Activated T-helper 1 cell treated with anti-CD3 and anti-CD28 coated beads, Interleukin-12 subunit alpha, Interleukin-12 subunit beta, Interleukin-2, Interleukin-4 antibody, amounts not matched to agents 30 ng/mL and 10 ng/mL and 1 ng/mL, durations not matched to agents 14 hours and 24 hours and 36 hours (primary cell): ENCODE measurements around the gene DLL4. TPM values are rescaled to one million over a fixed set of nuclear protein-coding genes. Genes with fewer than 3 reads are reported as not detected.
"Not testable (repeated sequence)": the region's sequence is repeated elsewhere in the genome, so short reads cannot be mapped to it uniquely, and the experiment has no call there.

Experiments used
- DNase-seq: peaks from one replicate; pipeline ENCODE4 v3.0.0; 2021; ENCODE audit warnings: low spot score
- H3K27ac Mint-ChIP-seq: one replicate; pipeline ENCODE4 v1.8.0; 2021; ENCODE audit warnings: mild to moderate bottlenecking, mixed read lengths
- H3K27me3 Mint-ChIP-seq: one replicate; pipeline ENCODE4 v1.8.0; 2022; ENCODE audit warnings: mild to moderate bottlenecking, moderate library complexity, mixed read lengths; ENCODE audit not compliant: insufficient read depth
- H3K36me3 Mint-ChIP-seq: one replicate; pipeline ENCODE4 v1.8.0; 2021; ENCODE audit warnings: low read depth, mixed read lengths
- H3K4me1 Mint-ChIP-seq: one replicate; pipeline ENCODE4 v1.8.0; 2021; ENCODE audit warnings: low read depth, mixed read lengths
- H3K4me3 Mint-ChIP-seq: one replicate; pipeline ENCODE4 v1.8.0; 2021; ENCODE audit warnings: mild to moderate bottlenecking, moderate library complexity, mixed read lengths
- H3K9me3 Mint-ChIP-seq: one replicate; pipeline ENCODE4 v1.8.0; 2021; ENCODE audit warnings: mixed read lengths
- intact Hi-C: fragments of 100-400 bp; cut with micrococcal nuclease; formaldehyde crosslinking; loops from one replicate; pipeline ENCODE4 v1.15.1; 2024
- total RNA-seq: library from RNA; stranded (reverse); gene quantifications from 2 replicates; pipeline ENCODE4 v1.2.3, GENCODE V29; 2022

Gene DLL4
- total RNA-seq, 1 donor from 2014 or later = 0.36 TPM

GRCh38 chr15:40956541-40956982, 27.4 kb downstream of the DLL4 start:
- Mint-ChIP-seq H3K4me3 (peak overlapping the region; percentile 62), H3K27ac (no peak overlapping the region)
- intact Hi-C loops = no loop called here

GRCh38 chr15:40957041-40957555, 28.0 kb downstream of the DLL4 start:
- DNase-seq = no peak
- Mint-ChIP-seq H3K27ac (no peak overlapping the region), H3K4me3 (no peak overlapping the region), H3K27me3 (peaks cover 3% of the 10 kb centered on the region), H3K36me3 (peaks cover 3% of the 10 kb centered on the region), H3K9me3 (no peaks in the 10 kb centered on the region), H3K4me1 (peaks cover 48% of the 10 kb centered on the region)
- intact Hi-C loops = no loop called here

More at GRCh38 chr15:40956541-40956982, 27.4 kb downstream of the DLL4 start:
- Mint-ChIP-seq H3K4me1 (peaks cover 54% of the 10 kb centered on the region), H3K9me3 (no peaks in the 10 kb centered on the region), H3K36me3 (peaks cover 3% of the 10 kb centered on the region), H3K27me3 (peaks cover 3% of the 10 kb centered on the region)
- no peak for DNase-seq

GRCh38 chr15:40957581-40958051, 28.5 kb downstream of the DLL4 start:
- peaks cover 43% of the 10 kb centered on the region for H3K4me1 Mint-ChIP-seq
- peaks cover 3% of the 10 kb centered on the region for H3K36me3 Mint-ChIP-seq
- H3K27ac Mint-ChIP-seq = no peak overlapping the region
- H3K4me3 Mint-ChIP-seq = no peak overlapping the region
- DNase-seq = no peak
- H3K27me3 Mint-ChIP-seq = peaks cover 3% of the 10 kb centered on the region
- intact Hi-C loops = no loop called here
- H3K9me3 Mint-ChIP-seq = no peaks in the 10 kb centered on the region

GRCh38 chr15:40958146-40958545, 29.0 kb downstream of the DLL4 start:
- H3K4me3 Mint-ChIP-seq = no peak overlapping the region
- H3K9me3 Mint-ChIP-seq = no peaks in the 10 kb centered on the region
- H3K27ac Mint-ChIP-seq = no peak overlapping the region
- peaks cover 3% of the 10 kb centered on the region for H3K27me3 Mint-ChIP-seq
- peaks cover 40% of the 10 kb centered on the region for H3K4me1 Mint-ChIP-seq
- peaks cover 3% of the 10 kb centered on the region for H3K36me3 Mint-ChIP-seq
- intact Hi-C loops = no loop called here
- DNase-seq = no peak

GRCh38 chr15:40958723-40959122, 29.6 kb downstream of the DLL4 start:
- peaks cover 35% of the 10 kb centered on the region for H3K4me1 Mint-ChIP-seq
- no peak overlapping the region for H3K4me3 Mint-ChIP-seq
- no peak for DNase-seq
- no peak overlapping the region for H3K27ac Mint-ChIP-seq
- H3K27me3 Mint-ChIP-seq = peaks cover 3% of the 10 kb centered on the region
- intact Hi-C loops = no loop called here
- H3K9me3 Mint-ChIP-seq = no peaks in the 10 kb centered on the region
- peaks cover 3% of the 10 kb centered on the region for H3K36me3 Mint-ChIP-seq

- Mint-ChIP-seq H3K4me1 (peaks cover 27% of the 10 kb centered on the region), H3K27me3 (peaks cover 3% of the 10 kb centered on the region), H3K4me3 (no peak overlapping the region), H3K36me3 (peaks cover 3% of the 10 kb centered on the region), H3K9me3 (no peaks in the 10 kb centered on the region), H3K27ac (no peak overlapping the region)
- DNase-seq = no peak
- intact Hi-C loops = no loop called here
These were observed 30.4 kb downstream of the DLL4 start for GRCh38 chr15:40959331-40960141.

GRCh38 chr15:40960151-40960885, 31.2 kb downstream of the DLL4 start:
- Mint-ChIP-seq H3K9me3 (no peaks in the 10 kb centered on the region), H3K4me1 (peaks cover 19% of the 10 kb centered on the region), H3K27ac (no peak overlapping the region), H3K4me3 (no peak overlapping the region), H3K27me3 (peaks cover 3% of the 10 kb centered on the region), H3K36me3 (peaks cover 3% of the 10 kb centered on the region)
- no peak for DNase-seq
- intact Hi-C loops = no loop called here

GRCh38 chr15:40960925-40961324, 31.8 kb downstream of the DLL4 start:
- Mint-ChIP-seq H3K4me3 (no peak overlapping the region), H3K27me3 (peaks cover 3% of the 10 kb centered on the region), H3K27ac (no peak overlapping the region), H3K4me1 (peaks cover 15% of the 10 kb centered on the region), H3K9me3 (no peaks in the 10 kb centered on the region), H3K36me3 (peaks cover under 1% of the 10 kb centered on the region)
- intact Hi-C loops = no loop called here
- DNase-seq = no peak

- H3K27ac Mint-ChIP-seq, H3K9me3 Mint-ChIP-seq, DNase-seq, intact Hi-C loops, H3K27me3 Mint-ChIP-seq, H3K4me3 Mint-ChIP-seq, H3K36me3 Mint-ChIP-seq, H3K4me1 Mint-ChIP-seq: not testable (repeated sequence)
These were observed 32.6 kb downstream of the DLL4 start for GRCh38 chr15:40961740-40962139.

GRCh38 chr15:40962317-40962716, 33.2 kb downstream of the DLL4 start:
- intact Hi-C loops, H3K9me3 Mint-ChIP-seq, H3K4me3 Mint-ChIP-seq, H3K36me3 Mint-ChIP-seq, H3K27ac Mint-ChIP-seq, DNase-seq, H3K4me1 Mint-ChIP-seq, H3K27me3 Mint-ChIP-seq: not testable (repeated sequence)

- Mint-ChIP-seq H3K9me3 (no peaks in the 10 kb centered on the region), H3K27ac (no peak overlapping the region), H3K4me3 (no peak overlapping the region), H3K36me3 (no peaks in the 10 kb centered on the region), H3K4me1 (peaks cover 7% of the 10 kb centered on the region), H3K27me3 (peaks cover 3% of the 10 kb centered on the region)
- no peak for DNase-seq
- intact Hi-C loops = no loop called here
These were observed 34.1 kb downstream of the DLL4 start for GRCh38 chr15:40963201-40963600.

- Mint-ChIP-seq H3K4me1 (peaks cover 7% of the 10 kb centered on the region), H3K27me3 (peaks cover 3% of the 10 kb centered on the region), H3K9me3 (no peaks in the 10 kb centered on the region), H3K27ac (no peak overlapping the region), H3K36me3 (no peaks in the 10 kb centered on the region), H3K4me3 (no peak overlapping the region)
- intact Hi-C loops = no loop called here
- no peak for DNase-seq
These were observed 34.9 kb downstream of the DLL4 start for GRCh38 chr15:40964006-40964405.

- Mint-ChIP-seq H3K36me3 (no peaks in the 10 kb centered on the region), H3K4me1 (peaks cover 7% of the 10 kb centered on the region), H3K4me3 (no peak overlapping the region), H3K27me3 (peaks cover 3% of the 10 kb centered on the region), H3K27ac (no peak overlapping the region), H3K9me3 (no peaks in the 10 kb centered on the region)
- intact Hi-C loops = no loop called here
- DNase-seq = no peak
These were observed 35.5 kb downstream of the DLL4 start for GRCh38 chr15:40964634-40965033.
